Right lung (tissue), 5 donors: Measurements from ENCODE around the gene SVIL. TPM values are rescaled to one million over a fixed set of nuclear protein-coding genes. Genes with fewer than 3 reads are reported as not detected.
"Not testable (repeated sequence)": the region's sequence is repeated elsewhere in the genome, so short reads cannot be mapped to it uniquely, and the experiment has no call there.

Source experiments
- DNase-seq, 2 donors: peaks; one replicate each; pipeline ENCODE4 v3.0.0-alpha.2; 2013
- polyA plus RNA-seq, 5 donors: library from polyadenylated mRNA; unstranded; fragments of 120-200 nt; gene quantifications; one replicate each; pipeline versions ENCODE4 v1.2.1 to v1.2.3, GENCODE V29; 2013; ENCODE audit warnings: inconsistent platforms in 1 of 5, low replicate concordance in 1 of 5; ENCODE audit not compliant: insufficient read length in 5 of 5, insufficient read depth in 1 of 5

Gene SVIL
- polyA plus RNA-seq, 5 donors = 41.1 to 59.5 (median 47.9) TPM

DNA sequence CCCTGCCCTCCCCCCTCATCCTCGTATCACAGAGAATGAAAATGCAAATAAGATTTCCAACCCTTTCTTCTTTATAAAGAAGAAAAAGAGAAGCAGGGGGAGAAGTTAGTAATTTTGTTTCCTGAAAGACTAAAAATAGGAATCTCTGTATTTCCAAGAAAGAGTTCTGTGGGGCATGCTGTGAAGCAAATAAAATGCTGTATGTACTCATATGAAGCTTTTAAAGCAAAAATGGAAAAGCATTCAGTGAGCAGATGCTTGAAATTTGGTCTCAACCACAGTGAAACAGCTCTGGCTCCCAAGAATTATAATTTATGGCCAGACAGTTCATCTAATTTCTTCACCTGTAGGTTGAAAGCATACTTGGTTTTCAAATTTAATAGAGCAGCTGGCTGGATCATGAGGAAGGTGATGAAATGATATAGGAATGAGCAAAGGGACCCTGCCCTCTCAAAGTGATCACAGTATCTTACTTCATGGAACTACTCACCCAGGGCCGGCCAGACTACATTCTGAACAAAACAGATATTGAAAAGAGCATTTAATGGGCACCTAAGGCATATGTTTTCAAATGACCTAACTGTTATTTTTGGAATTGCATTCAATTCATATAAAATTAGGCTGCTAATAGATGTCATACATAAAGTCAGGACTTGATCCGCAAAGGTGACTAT lies 31.4 kb downstream of the SVIL start:
- DNase-seq = no peak

DNA sequence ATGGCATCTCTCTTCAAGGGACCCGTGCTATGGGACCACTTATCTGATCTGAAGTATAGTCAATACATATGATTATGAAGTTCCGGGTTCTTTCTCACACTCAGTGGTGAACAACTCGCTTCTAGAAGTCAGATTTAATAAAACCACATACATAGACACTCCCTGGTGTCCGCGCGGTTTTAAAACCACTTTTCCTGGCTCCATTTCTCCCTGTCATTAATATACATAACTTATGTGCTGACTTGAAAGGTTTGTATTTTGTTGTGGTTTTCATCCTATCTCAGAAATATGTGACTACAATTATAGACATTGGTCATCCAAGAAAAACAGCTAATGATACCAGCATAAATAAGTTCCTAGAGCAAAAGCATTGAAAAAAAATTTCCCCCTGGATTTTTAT lies 34.0 kb downstream of the SVIL start:
- DNase-seq = no peak

GRCh38 chr10:29600067-29600466 lies 34.7 kb downstream of the SVIL start:
- no peak for DNase-seq

- DNase-seq = no peak
These were observed 35.9 kb downstream of the SVIL start for GRCh38 chr10:29598851-29599311.

DNA sequence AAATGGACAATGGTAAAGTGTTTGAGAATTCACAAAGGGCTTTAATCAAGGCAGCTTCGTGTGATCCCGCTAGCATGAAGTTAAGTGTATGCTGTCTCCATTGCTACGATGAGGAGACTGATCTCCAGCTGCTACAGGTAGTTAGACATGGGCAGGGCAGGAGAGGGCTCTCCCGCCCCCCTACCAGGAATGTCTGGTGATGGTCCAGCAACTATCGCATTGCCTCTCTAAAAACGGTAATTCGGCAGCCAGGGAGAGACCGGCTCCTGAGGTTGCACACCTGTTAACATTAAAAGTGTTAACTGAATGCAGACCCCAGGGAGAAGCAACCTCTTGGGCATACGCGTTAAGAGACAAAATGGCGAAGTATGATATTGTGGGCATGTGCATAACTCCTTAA lies 37.9 kb downstream of the SVIL start:
- no peak for DNase-seq

- no peak for DNase-seq
These were observed 38.4 kb downstream of the SVIL start for GRCh38 chr10:29596356-29596755.

- no peak for DNase-seq
These were observed 39.0 kb downstream of the SVIL start for GRCh38 chr10:29595636-29596225.

DNA sequence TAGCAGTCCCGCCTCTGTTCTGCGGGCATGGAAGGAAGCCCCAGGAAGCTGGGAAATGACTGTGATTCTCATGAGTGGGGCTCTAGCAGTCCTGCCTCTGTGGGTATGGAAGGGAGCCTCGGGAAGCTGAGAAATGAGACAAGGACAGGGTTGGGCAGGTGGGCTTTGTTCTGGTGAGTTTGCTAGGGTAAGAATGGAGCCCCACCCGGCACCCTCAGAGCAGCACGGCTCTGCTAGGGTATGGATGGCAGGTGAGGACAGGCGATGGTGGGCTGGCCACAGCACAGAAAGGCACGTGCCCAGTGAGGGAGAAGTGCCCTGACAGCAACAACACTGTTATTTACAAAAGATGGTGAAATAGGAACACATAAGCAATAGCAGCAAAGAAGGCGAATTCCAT lies 39.6 kb downstream of the SVIL start:
- DNase-seq = no peak

GRCh38 chr10:29591651-29591968 lies 43.2 kb downstream of the SVIL start:
- no peak for DNase-seq

GRCh38 chr10:29590915-29591650 lies 43.7 kb downstream of the SVIL start:
- DNase-seq = no peak

- no peak for DNase-seq
These were observed 45.9 kb downstream of the SVIL start for GRCh38 chr10:29588629-29589421.

DNA sequence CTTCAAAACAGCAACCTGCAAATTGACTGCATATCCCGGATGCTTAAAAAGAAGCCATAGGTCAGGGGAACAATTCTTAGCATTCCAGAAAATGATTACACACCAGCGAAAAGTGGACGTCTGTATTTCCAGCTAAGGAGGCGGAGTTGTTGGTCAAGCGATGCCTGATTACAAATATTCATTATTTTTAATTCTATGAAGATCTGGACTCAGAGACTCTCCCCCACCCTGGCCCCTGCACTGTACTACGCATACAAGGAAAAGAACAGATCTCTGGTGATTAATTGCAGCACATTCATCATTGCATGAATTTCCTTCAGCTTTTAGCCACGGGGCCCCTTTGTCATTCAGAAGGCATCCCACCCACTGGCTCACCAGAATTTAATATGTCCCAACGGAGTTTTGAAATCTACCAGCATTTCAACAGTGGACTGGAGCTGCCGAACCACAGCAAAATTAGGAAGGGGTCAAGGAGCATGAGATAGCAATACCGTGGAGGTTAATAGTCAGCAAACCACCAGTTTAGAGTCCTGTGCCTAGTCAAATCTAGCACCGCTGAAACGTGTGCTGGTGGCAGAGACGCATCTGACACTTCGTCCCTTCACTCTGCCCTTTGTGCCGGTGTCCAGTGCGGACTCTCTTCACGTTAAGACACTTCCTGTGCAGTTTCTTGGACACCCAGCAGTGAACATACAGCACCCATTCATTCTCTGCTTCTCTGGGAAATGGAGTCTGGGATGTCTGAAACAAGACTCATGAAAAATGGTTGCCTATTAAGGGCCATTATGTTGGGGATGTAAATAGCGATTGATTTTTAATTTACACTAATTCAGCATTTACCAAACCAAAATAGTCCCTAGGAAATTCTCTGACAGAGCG lies 46.8 kb downstream of the SVIL start:
- DNase-seq = not testable (repeated sequence)

- not testable (repeated sequence) for DNase-seq
These were observed 47.5 kb downstream of the SVIL start for GRCh38 chr10:29587102-29587749.

- no peak for DNase-seq
These were observed 48.3 kb downstream of the SVIL start for GRCh38 chr10:29586509-29586908.

- DNase-seq = no peak
These were observed 49.2 kb downstream of the SVIL start for GRCh38 chr10:29585488-29585976.

GRCh38 chr10:29584436-29584835 lies 50.3 kb downstream of the SVIL start:
- DNase-seq = no peak

DNA sequence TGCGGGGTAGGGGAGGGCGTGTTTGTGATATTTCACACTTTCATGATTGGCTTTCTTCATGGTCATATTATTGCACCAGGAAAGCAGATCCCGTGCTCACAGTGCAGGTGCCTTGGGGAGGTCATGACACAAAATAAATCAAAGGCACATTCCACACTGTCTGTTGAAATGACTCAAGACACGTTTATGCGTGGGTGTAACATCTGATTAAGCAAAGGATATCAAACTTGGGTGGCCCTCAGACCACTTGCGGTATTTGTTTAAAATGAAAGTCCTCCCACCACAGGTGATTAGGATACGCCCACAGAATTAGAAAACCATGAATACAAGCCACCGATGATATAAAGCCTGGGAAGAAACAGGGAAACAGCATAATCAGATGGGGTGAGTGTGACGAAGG lies 51.1 kb downstream of the SVIL start:
- no peak for DNase-seq

DNA sequence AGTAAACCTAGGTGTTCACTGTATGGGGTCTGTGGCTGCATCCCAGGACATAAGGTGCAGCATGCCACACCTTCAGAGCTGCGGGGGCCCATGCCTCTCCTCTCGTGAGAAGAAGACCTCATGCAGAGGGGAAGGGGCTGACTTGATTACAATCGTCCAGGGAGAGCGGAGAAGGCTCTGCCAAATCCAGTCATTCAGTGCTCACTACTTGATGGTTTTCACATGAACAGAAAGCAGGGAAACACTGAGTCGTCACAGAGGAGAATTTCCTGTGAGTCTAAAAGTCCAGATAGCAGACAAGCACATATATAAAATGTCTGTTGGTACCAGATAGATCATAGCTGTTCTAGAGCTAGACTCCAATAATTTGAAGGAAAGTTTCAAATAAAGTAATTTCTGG lies 52.0 kb downstream of the SVIL start:
- DNase-seq = not testable (repeated sequence)

DNA sequence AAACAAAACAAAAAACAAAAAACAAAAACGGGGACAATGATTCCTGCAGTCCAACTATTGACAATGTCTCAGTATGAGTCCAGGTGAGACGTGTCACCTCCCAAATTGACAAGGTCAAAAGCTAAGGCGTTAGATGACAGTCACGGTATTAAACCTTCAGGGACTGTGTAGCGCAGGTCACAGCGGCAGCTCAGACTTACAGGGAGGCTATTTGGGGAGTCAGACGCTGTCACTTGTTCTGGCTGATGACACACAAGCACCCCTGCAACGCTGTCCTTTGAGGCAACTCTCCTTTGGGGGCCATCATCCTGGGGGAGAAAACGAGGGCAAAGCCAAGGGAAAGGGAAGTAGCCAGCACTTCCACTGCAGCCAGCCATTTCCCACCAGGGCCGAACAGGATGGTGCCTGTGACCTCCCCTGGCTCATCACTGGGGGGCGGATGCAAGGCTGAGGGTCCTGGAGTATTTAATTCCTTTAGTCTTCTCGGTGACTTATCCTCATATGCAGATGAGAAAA lies 55.3 kb downstream of the SVIL start:
- no peak for DNase-seq

GRCh38 chr10:29578457-29578856 lies 56.3 kb downstream of the SVIL start:
- no peak for DNase-seq
